Pancreas (tissue), 10 donors: ENCODE measurements around the gene P4HTM. TPM values are rescaled to one million over a fixed set of nuclear protein-coding genes. Genes with fewer than 3 reads are reported as not detected.

ENCODE experiments used
- ATAC-seq, 4 donors: fragments of 200-7000 bp; cut with Tn5 transposase; one replicate each; pipeline versions ENCODE4 v1.8.0 to v1.9.1; 2020; ENCODE audit warnings: mild to moderate bottlenecking in 4 of 4, moderate library complexity in 4 of 4
- DNase-seq, 6 donors: peaks; one replicate each; pipeline ENCODE4 v3.0.0-alpha.2; 2020
- FAIRE-seq: peaks from 2 replicates; lab custom pipeline; 2012; peaks lifted over from hg19 to GRCh38; lab: Jason Lieb, UNC
- H3K27ac ChIP-seq, 4 donors: fragments of 200-600 bp; sonication (generic); 1 replicate in 3 of 4; 2 replicates in 1 of 4; pipeline versions ENCODE4 v1.5.0 to v1.8.0; 2020
- H3K27me3 ChIP-seq, 4 donors: fragments of 200-600 bp; one replicate each; pipeline ENCODE4 v1.8.0; 2021
- H3K36me3 ChIP-seq, 3 donors: fragments of 200-600 bp; sonication (generic) in 1 of 3; one replicate each; pipeline versions ENCODE4 v1.5.0 to v1.8.0; 2020 to 2021
- H3K4me1 ChIP-seq, 3 donors: fragments of 200-600 bp; one replicate each; pipeline ENCODE4 v1.8.0; 2021
- H3K4me3 ChIP-seq, 4 donors: fragments of 200-600 bp; sonication (generic) in 2 of 4; one replicate each; pipeline versions ENCODE4 v1.5.0 to v1.8.0; 2020 to 2021
- H3K9me3 ChIP-seq, 4 donors: fragments of 200-600 bp; one replicate each; pipeline ENCODE4 v1.8.0; 2021
- CTCF ChIP-seq, 4 donors: fragments of 200-600 bp; sonication (generic) in 3 of 4; IDR thresholded peaks; one replicate each; pipeline versions ENCODE4 v1.5.0 to v1.8.0; 2021; ENCODE audit warnings: antibody characterized with exemption in 4 of 4
- WGBS, 2 donors: extraction: QIAGEN DNeasy Blood & Tissue Kit; methylation state at CpG; one replicate each; pipeline ENCODE4 v1.1.7; 2013; 5-methylcytosine and 5-hydroxymethylcytosine counted together
- intact Hi-C, 3 donors: fragments of 100-400 bp; cut with DNase I; formaldehyde crosslinking; loops; one replicate each; pipeline versions ENCODE4 v1.11.1 to v1.14.2; 2022
- polyA plus RNA-seq, 2 donors: library from polyadenylated mRNA; stranded (reverse); fragments of 200-250 nt; gene quantifications; one replicate each; pipeline ENCODE4 v1.2.3, GENCODE V29; 2013
- total RNA-seq, 6 donors: library from RNA; stranded (reverse); fragmentation: NEBNext Ultra II Directional in 4 of 6; extraction: Animal tissue kit (Norgen Biotek cat#: 25700) in 4 of 6; gene quantifications; one replicate each; pipeline versions ENCODE4 v1.2.1 to v1.2.4, GENCODE V29; 2021 to 2023
- donor health status: healthy with polysubstance abuse.
- donor health status: DM: no; HTN: no; CAD: no; lungs with moderate emphysema.
- donor health status: DM: no; HTN: no; CAD: no.
- donor health status: control.
- donor health status: control.
- donor health status: Bipolar disorder and iron deficiency.
- donor health status: DM: yes; HTN: yes; CAD: no.
- donor health status: DM: no; HTN: no; CAD: no.
- donor health status: DM: no; HTN: no; CAD: no.
- donor health status: DM: yes; HTN: yes; CAD: no.

The P4HTM gene
- total and polyA plus RNA-seq, 8 donors, result 29.9 to 108 (median 41.4) TPM

- no peak for DNase-seq
- no peak for ATAC-seq
- FAIRE-seq, result no peak
- H3K4me3 ChIP-seq, result no peak overlapping the region
- H3K9me3 ChIP-seq, result no peaks in the 10 kb centered on the region
- H3K36me3 ChIP-seq, result peaks cover 0 to 4% (median 4%) of the 10 kb centered on the region in 3 donors
- H3K27me3 ChIP-seq, result no peaks in the 10 kb centered on the region
- TF ChIP-seq CTCF (IDR thresholded peaks at IDR 0.05), result no peak
- WGBS, 2 donors, result 77 to 88% methylated on average over 1 of the region's 1 CpG
- no peak overlapping the region for H3K27ac ChIP-seq
- intact Hi-C loops, result no loop called here
- peaks cover 0 to 11% (median 0%) of the 10 kb centered on the region in 3 donors for H3K4me1 ChIP-seq
These were observed 40.0 kb upstream of the P4HTM start for GRCh38 chr3:48950051-48950450.

GRCh38 chr3:48951764-48952163, 38.3 kb upstream of the P4HTM start:
- no peak overlapping the region for H3K4me3 ChIP-seq
- 88 to 89% methylated on average over 4 of the region's 4 CpGs for WGBS, 2 donors
- ATAC-seq (no peak), FAIRE-seq (peak; percentile 39), DNase-seq (no peak)
- intact Hi-C loops, result no loop called here
- H3K36me3 ChIP-seq, result peaks cover 0 to 4% (median 4%) of the 10 kb centered on the region in 3 donors
- TF ChIP-seq CTCF (IDR thresholded peaks at IDR 0.05), result no peak
- H3K27ac ChIP-seq, result no peak overlapping the region
- no peaks in the 10 kb centered on the region for H3K27me3 ChIP-seq
- peaks cover 0 to 11% (median 0%) of the 10 kb centered on the region in 3 donors for H3K4me1 ChIP-seq
- no peaks in the 10 kb centered on the region for H3K9me3 ChIP-seq

- Histone ChIP-seq H3K4me3 (no peak overlapping the region), H3K36me3 (peaks cover 0 to 4% (median 4%) of the 10 kb centered on the region in 3 donors), H3K27ac (no peak overlapping the region), H3K4me1 (peaks cover 0 to 11% (median 0%) of the 10 kb centered on the region in 3 donors), H3K27me3 (no peaks in the 10 kb centered on the region), H3K9me3 (no peaks in the 10 kb centered on the region)
- peak in 3 of 4 donors; percentile 75 to 86 (median 76) for ATAC-seq
- DNase-seq, result peak in 4 of 6 donors; percentile 13 to 60 (median 30)
- WGBS, 2 donors, result 76 to 85% methylated on average over 8 of the region's 8 CpGs
- intact Hi-C loops, result no loop called here
- peak in 2 of 4 donors; percentile 10 to 15 for TF ChIP-seq CTCF (IDR thresholded peaks at IDR 0.05)
- no peak for FAIRE-seq
These were observed 37.4 kb upstream of the P4HTM start for GRCh38 chr3:48952510-48953118.

- intact Hi-C loops, result no loop called here
- Histone ChIP-seq H3K4me1 (no peaks in the 10 kb centered on the region), H3K9me3 (no peaks in the 10 kb centered on the region), H3K36me3 (peaks cover 0 to 4% (median 0%) of the 10 kb centered on the region in 3 donors), H3K27me3 (no peaks in the 10 kb centered on the region), H3K27ac (no peak overlapping the region), H3K4me3 (no peak overlapping the region)
- ATAC-seq (no peak), FAIRE-seq (no peak), DNase-seq (no peak)
- no peak for TF ChIP-seq CTCF (IDR thresholded peaks at IDR 0.05)
- 90 to 97% methylated on average over 2 of the region's 2 CpGs for WGBS, 2 donors
These were observed 32.9 kb upstream of the P4HTM start for GRCh38 chr3:48957006-48957705.
